Heart left ventricle (tissue), 16 donors: Measurements from ENCODE around the gene SESN1. TPM values are rescaled to one million over a fixed set of nuclear protein-coding genes. Genes with fewer than 3 reads are reported as not detected.

Experiments used
- ATAC-seq, 4 donors: fragments of 200-7000 bp; cut with Tn5 transposase; one replicate each; pipeline ENCODE4 v1.9.1; 2020 to 2022; ENCODE audit warnings: moderate library complexity in 4 of 4, mild to moderate bottlenecking in 3 of 4, moderate number of reproducible peaks in 1 of 4
- DNase-seq, 5 donors: peaks; one replicate each; pipeline ENCODE4 v3.0.0-alpha.2; 2020
- H3K27ac ChIP-seq, 12 donors: fragments of 200-600 bp; sonication (generic) in 4 of 12; one replicate each; pipeline versions ENCODE4 v1.5.0 to v1.8.0; 2016 to 2022; ENCODE audit warnings: mild to moderate bottlenecking in 2 of 12
- H3K27me3 ChIP-seq, 9 donors: fragments of 200-600 bp; sonication (generic) in 2 of 9; one replicate each; pipeline versions ENCODE4 v1.5.1 to v1.8.0; 2016 to 2022; ENCODE audit warnings: mild to moderate bottlenecking in 3 of 9
- H3K36me3 ChIP-seq, 9 donors: fragments of 200-600 bp; sonication (generic) in 2 of 9; one replicate each; pipeline versions ENCODE4 v1.5.0 to v1.8.0; 2018 to 2022; ENCODE audit warnings: mild to moderate bottlenecking in 2 of 9
- H3K4me1 ChIP-seq, 12 donors: fragments of 200-600 bp; sonication (generic) in 4 of 12; one replicate each; pipeline versions ENCODE4 v1.5.0 to v1.8.0; 2016 to 2022; ENCODE audit warnings: mild to moderate bottlenecking in 3 of 12
- H3K4me3 ChIP-seq, 12 donors: fragments of 200-600 bp; sonication (generic) in 4 of 12; one replicate each; pipeline versions ENCODE4 v1.5.0 to v1.8.0; 2017 to 2022; ENCODE audit warnings: mild to moderate bottlenecking in 9 of 12, moderate library complexity in 4 of 12
- H3K9me3 ChIP-seq, 12 donors: fragments of 200-600 bp; sonication (generic) in 4 of 12; one replicate each; pipeline versions ENCODE4 v1.5.0 to v1.8.0; 2016 to 2022; ENCODE audit warnings: mild to moderate bottlenecking in 1 of 12
- POLR2A ChIP-seq, 2 donors: fragments of 450-650 bp; IDR thresholded peaks; one replicate each; pipeline ENCODE4 v1.6.1; 2017; ENCODE audit warnings: antibody characterized with exemption in 2 of 2, mild to moderate bottlenecking in 2 of 2, moderate library complexity in 2 of 2
- WGBS, 4 donors: extraction: QIAGEN DNeasy Blood & Tissue Kit in 2 of 4; methylation state at CpG; one replicate each; pipeline versions ENCODE4 v1.1.5 to v1.1.7; 2013 to 2018; 5-methylcytosine and 5-hydroxymethylcytosine counted together
- intact Hi-C, 10 donors: fragments of 100-400 bp; cut with DNase I; formaldehyde crosslinking; loops; one replicate each; pipeline versions ENCODE4 v1.11.1 to v1.14.2; 2022
- polyA plus RNA-seq, 2 donors: library from polyadenylated mRNA; stranded (reverse); fragments of 200-250 nt; gene quantifications; one replicate each; pipeline ENCODE4 v1.2.3, GENCODE V29; 2013
- total RNA-seq, 9 donors: library from RNA; depleted of rRNA in 2 of 9; stranded (reverse); fragments of >200 nt in 2 of 9; fragmentation: NEBNext Ultra II Directional in 3 of 9; extraction: Animal tissue kit (Norgen Biotek cat#: 25700) in 3 of 9; gene quantifications; one replicate each; pipeline versions ENCODE4 v1.1.0 to v1.2.4, GENCODE V29; 2016 to 2023
- TF ChIP-seq, protein P1 (sequence below), 12 donors: fragments of 200-600 bp; sonication (generic) in 4 of 12; IDR thresholded peaks; one replicate each; pipeline versions ENCODE4 v1.5.0 to v1.8.0; 2018 to 2022; ENCODE audit warnings: antibody characterized with exemption in 12 of 12, mild to moderate bottlenecking in 5 of 12
- donor health status: ischemic (EF 13 %, LVEDD 7.1; RV severe dilation, severe dysfunction).
- donor health status: healthy with polysubstance abuse.
- donor health status: DM: no; HTN: yes; CAD: no.
- donor health status: DM: no; HTN: no; CAD: no.
- donor health status: ischemic (EF 25% LVEDD 6.9; RV normal size, moderate dysfunction).
- donor health status: ischemic (EF 25% LVEDD 5.7; RV mildly dilated, moderate dysfunction).
- donor health status: healthy.
- donor health status: DM: yes; HTN: yes; CAD: no.
- donor health status: ischemic (EF 35%, LVEDD 5.7; RV mildly dilated, moderate dysfunction).
- donor health status: nonischemic (EF 11% LVEDD 7.7; RV severe dilation, severe dysfunction).
- donor health status: DM: yes; HTN: yes; CAD: no.
- donor health status: PGD.
- donor health status: ischemic (EF 29% LVEDD 5.4; RV normal size, mild dysfunction).
- donor health status: nonischemic (EF 23%, LVEDD 6.1; RV moderate dilation, normal function).

SESN1 gene
- total and polyA plus RNA-seq, 11 donors: 22.5 to 63.2 (median 34.6) TPM

DNA sequence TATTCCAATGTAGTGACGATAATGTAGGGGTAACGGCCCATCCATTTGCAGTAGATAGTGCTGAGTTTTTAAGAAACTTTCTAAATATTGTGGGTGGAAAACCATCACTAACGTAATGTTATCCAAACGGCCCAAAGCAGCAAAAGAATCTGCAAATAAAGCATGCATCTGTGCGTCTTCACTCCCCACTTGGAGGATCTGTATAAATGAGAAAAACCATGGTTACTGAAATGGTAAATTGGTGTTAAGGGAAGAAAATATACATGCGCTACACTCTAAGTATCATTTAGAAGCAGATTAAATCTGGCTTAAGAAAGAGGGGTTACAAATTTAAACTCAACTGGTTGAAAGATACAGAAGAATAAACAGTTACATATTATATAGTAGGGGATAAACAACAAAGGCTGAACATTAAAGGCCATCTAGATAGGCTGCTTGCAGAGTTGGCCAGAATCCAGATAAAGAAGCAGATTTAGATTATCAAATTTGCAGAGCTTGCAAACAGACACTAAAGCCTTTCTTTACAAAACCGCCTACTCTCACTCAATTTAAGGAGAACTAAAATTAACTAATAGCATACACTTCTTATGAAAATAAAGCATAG is 93.3 kb downstream of the SESN1 start:
- 69 to 74% (median 72%) methylated on average over 7 of the region's 7 CpGs for WGBS, 4 donors
- peaks cover 0 to 52% (median 47%) of the 10 kb centered on the region in 9 donors for H3K36me3 ChIP-seq
- H3K9me3 ChIP-seq: no peaks in the 10 kb centered on the region
- H3K4me3 ChIP-seq: peak overlapping the region in 1 of 12 donors; percentile 14
- ATAC-seq (no peak), DNase-seq (no peak)
- TF ChIP-seq, protein P1, sequence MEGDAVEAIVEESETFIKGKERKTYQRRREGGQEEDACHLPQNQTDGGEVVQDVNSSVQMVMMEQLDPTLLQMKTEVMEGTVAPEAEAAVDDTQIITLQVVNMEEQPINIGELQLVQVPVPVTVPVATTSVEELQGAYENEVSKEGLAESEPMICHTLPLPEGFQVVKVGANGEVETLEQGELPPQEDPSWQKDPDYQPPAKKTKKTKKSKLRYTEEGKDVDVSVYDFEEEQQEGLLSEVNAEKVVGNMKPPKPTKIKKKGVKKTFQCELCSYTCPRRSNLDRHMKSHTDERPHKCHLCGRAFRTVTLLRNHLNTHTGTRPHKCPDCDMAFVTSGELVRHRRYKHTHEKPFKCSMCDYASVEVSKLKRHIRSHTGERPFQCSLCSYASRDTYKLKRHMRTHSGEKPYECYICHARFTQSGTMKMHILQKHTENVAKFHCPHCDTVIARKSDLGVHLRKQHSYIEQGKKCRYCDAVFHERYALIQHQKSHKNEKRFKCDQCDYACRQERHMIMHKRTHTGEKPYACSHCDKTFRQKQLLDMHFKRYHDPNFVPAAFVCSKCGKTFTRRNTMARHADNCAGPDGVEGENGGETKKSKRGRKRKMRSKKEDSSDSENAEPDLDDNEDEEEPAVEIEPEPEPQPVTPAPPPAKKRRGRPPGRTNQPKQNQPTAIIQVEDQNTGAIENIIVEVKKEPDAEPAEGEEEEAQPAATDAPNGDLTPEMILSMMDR (IDR thresholded peaks at IDR 0.05): no peak
- no peak for TF ChIP-seq POLR2A (IDR thresholded peaks at IDR 0.05)
- H3K27ac ChIP-seq: peak overlapping the region; percentile 6 to 89 (median 69)
- H3K27me3 ChIP-seq: no peaks in the 10 kb centered on the region
- intact Hi-C loops: loop anchor here in 7 of 10 donors (5.0 to 10.0 kb wide), 8 partner anchors 54 to 447 kb away; partner anchors contain the start of gene CD164 (in 1 of the 7)
- H3K4me1 ChIP-seq: peaks cover 5 to 89% (median 48%) of the 10 kb centered on the region in 12 donors

DNA sequence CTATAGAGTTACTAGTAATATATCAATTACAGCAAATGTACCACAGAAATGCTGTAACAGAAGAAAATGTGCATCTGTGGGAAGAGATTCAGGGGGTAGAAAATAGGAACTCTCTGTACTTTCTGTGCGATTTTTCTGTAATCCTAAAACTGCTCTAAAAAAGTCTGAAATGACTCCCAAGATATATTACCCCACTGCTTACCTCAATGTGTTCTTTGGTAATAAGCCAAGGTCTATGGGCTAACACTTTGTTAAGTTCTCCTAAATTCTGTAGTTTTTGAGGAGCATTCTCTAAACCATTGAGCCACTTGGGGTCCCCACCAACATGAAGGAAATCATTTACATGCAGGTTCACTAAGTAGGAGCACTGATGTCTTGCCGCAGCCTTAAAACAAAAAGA is 94.4 kb downstream of the SESN1 start:
- 85 to 90% (median 87%) methylated on average over 2 of the region's 2 CpGs for WGBS, 4 donors
- H3K4me1 ChIP-seq: peaks cover 5 to 84% (median 44%) of the 10 kb centered on the region in 12 donors
- H3K4me3 ChIP-seq: no peak overlapping the region
- TF ChIP-seq, protein P1 (IDR thresholded peaks at IDR 0.05): no peak
- no peak for TF ChIP-seq POLR2A (IDR thresholded peaks at IDR 0.05)
- peak overlapping the region in 3 of 12 donors; percentile 20 to 46 (median 44) for H3K27ac ChIP-seq
- no peaks in the 10 kb centered on the region for H3K9me3 ChIP-seq
- H3K36me3 ChIP-seq: peaks cover 0 to 63% (median 58%) of the 10 kb centered on the region in 9 donors
- H3K27me3 ChIP-seq: no peaks in the 10 kb centered on the region
- no peak for DNase-seq
- intact Hi-C loops: loop anchor here in 7 of 10 donors (5.0 to 10.0 kb wide), 8 partner anchors 53 to 445 kb away; partner anchors contain the start of gene CD164 (in 1 of the 7)
- ATAC-seq: no peak

DNA sequence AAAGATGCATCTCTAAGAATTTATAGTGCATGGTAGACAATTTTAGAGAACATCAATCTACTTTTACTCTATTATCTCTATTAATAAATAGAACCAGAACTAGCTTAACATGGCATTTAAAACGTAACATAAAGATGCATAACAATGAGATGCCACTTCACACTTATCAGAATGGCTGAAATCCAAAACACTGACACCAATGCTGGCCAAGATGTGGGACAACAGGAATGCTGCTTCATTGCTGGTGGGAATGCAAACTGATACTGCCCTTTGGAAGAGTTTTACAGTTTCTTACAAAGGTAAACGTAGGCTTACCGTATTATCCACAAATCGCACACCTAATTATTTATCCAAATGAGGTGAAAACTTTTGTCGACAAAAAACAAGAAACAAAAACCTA is 95.2 kb downstream of the SESN1 start:
- intact Hi-C loops: loop anchor here in 1 of 10 donors (5.0 kb wide), 1 partner anchor 102 kb away; no protein-coding TSS in a partner anchor
- Histone ChIP-seq H3K27me3 (no peaks in the 10 kb centered on the region), H3K27ac (peak overlapping the region in 4 of 12 donors; percentile 6 to 46 (median 32)), H3K9me3 (no peaks in the 10 kb centered on the region), H3K4me3 (no peak overlapping the region), H3K36me3 (peaks cover 0 to 71% (median 67%) of the 10 kb centered on the region in 9 donors), H3K4me1 (peaks cover 5 to 76% (median 41%) of the 10 kb centered on the region in 12 donors)
- ATAC-seq (peak in 3 of 4 donors; percentile 30 to 51 (median 35)), DNase-seq (no peak)
- 68 to 72% (median 71%) methylated on average over 5 of the region's 5 CpGs for WGBS, 4 donors
- TF ChIP-seq, protein P1 (IDR thresholded peaks at IDR 0.05): no peak
- no peak for TF ChIP-seq POLR2A (IDR thresholded peaks at IDR 0.05)

DNA sequence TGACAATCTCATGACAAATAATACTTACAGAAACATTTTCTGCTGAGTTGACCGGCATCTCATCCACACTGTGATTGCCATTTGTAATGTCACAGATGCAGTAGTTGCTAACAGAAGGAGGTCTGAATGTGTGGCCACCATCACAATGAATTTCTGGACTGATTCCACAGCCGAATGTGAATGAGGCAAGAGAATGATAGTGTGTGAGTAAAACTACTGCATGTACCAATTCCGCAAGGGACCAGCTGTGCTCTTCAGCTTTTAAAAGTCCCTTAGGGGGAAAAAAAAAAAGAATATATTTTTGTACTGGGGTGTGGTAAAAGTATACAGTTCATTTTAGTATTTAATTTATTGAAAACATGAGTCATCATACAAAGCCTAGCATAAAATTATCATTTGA is 96.2 kb downstream of the SESN1 start:
- intact Hi-C loops: loop anchor here in 1 of 10 donors (5.0 kb wide), 1 partner anchor 101 kb away; no protein-coding TSS in a partner anchor
- 47 to 64% (median 62%) methylated on average over 3 of the region's 3 CpGs for WGBS, 4 donors
- no peak for TF ChIP-seq POLR2A (IDR thresholded peaks at IDR 0.05)
- TF ChIP-seq, protein P1 (IDR thresholded peaks at IDR 0.05): no peak
- ATAC-seq (peak in 2 of 4 donors; percentile 42 to 43), DNase-seq (no peak)
- Histone ChIP-seq H3K4me3 (no peak overlapping the region), H3K27me3 (no peaks in the 10 kb centered on the region), H3K27ac (peak overlapping the region in 4 of 12 donors; percentile 4 to 21 (median 12)), H3K36me3 (peaks cover 0 to 80% (median 76%) of the 10 kb centered on the region in 9 donors), H3K9me3 (no peaks in the 10 kb centered on the region), H3K4me1 (peaks cover 2 to 69% (median 33%) of the 10 kb centered on the region in 12 donors)
